GM21717 (cell line): ENCODE measurements around the gene RGL1.

Experiments
- ATAC-seq: cut with Tn5 transposase; IDR thresholded peaks from one replicate; pipeline ENCODE4 v1.9.1; 2021; ENCODE audit warnings: mild to moderate bottlenecking, moderate library complexity; ENCODE audit not compliant: unreplicated experiment

Gene RGL1

GRCh38 chr1:183885142-183885735 is 80.3 kb downstream of the RGL1 start:
- ATAC-seq = no peak

- no peak for ATAC-seq
Observed at GRCh38 chr1:183886083-183886828, 81.3 kb downstream of the RGL1 start.

DNA sequence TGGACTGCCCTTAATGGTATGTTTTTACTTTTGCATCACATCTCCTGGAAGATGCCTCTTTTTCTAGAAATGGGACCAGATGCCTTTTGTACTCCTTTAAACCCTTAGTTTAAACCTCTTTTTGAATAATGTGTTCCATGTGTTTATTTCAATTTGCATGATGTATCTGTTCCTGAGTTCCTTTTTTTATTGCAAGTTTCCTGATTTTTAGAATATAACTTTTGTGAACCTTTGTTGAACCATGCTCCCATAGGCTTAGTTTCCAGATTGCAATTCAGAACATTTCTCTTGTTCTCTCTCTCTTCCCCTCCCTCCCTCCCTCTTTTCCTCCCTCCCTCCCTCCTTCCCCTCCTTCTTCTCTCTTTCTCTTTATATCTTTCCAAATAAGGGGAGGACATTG is 81.9 kb downstream of the RGL1 start:
- ATAC-seq = no peak

GRCh38 chr1:183887826-183888819 is 83.2 kb downstream of the RGL1 start:
- ATAC-seq = no peak

- ATAC-seq = no peak
Observed at GRCh38 chr1:183889095-183889494, 84.2 kb downstream of the RGL1 start.

GRCh38 chr1:183891158-183891856 is 86.4 kb downstream of the RGL1 start:
- ATAC-seq = peak; percentile 96

- ATAC-seq = no peak
Observed at GRCh38 chr1:183892351-183892793, 87.5 kb downstream of the RGL1 start.

DNA sequence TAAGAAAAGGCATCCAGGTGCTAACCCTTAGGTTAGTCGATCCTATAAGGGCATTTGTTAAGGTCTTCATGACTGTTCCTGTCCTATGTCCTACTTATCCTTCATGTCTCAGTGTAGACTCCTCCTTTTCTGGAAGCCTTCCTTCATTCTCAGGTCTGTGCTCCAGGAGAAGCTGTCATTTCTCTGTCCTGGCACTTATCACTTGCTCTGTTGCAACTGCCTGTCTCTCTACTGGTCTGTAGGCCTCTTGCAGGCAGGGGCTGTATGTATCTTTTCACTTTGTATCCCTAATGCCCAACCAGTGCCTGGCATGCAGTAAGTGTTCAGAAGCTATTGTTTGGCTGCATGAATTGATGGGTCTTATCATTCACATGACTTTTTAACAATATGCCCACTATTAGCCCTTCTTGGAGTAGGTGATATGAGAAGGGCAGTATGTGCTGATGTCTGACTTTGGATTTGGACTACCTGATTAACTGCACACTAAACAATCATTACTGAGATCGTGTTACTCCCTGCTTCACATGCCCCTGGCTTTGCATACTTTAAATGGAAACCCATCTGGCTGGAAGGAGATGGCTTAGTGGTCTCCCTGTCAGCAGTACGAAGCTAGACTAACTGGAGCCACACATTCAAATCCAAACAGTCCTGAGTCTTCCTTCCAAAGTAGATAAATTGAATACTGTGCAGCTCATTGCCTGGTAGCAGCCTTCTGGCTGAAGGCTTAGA is 88.8 kb downstream of the RGL1 start:
- ATAC-seq = no peak

DNA sequence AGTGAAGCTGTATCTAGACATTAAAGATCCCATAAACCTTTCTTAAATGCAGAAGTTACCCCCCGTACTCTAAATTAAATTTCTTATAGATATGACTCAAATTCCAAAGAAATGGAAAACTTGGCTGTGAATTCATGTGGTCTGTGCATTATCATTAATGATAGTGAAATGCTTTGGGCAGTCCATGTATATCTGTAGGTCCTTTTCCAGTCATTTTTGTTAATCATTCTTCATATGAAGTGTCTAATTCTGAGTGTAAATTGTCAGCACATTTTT is 89.3 kb downstream of the RGL1 start:
- ATAC-seq = no peak

- no peak for ATAC-seq
Observed at GRCh38 chr1:183896466-183897048, 91.6 kb downstream of the RGL1 start.

DNA sequence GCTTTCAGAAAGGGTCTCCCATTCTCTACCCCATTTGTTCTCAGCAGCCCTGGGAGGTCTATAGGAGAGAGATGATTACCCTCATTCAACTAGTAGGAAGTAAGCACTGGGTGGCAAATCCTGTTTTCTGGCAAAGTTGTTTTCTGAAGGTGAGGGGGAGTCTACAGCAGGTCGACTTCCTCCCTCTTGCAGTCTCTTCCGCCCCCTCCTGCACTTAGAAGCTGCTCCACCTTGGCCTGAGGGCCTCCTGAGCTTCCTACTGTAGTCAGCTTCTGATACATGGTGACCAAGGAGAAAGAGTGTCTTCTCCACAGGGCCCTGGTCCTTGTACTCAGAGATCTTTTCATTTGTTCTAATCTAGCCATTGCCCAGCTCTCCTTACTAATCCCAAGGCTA is 93.1 kb downstream of the RGL1 start:
- no peak for ATAC-seq

DNA sequence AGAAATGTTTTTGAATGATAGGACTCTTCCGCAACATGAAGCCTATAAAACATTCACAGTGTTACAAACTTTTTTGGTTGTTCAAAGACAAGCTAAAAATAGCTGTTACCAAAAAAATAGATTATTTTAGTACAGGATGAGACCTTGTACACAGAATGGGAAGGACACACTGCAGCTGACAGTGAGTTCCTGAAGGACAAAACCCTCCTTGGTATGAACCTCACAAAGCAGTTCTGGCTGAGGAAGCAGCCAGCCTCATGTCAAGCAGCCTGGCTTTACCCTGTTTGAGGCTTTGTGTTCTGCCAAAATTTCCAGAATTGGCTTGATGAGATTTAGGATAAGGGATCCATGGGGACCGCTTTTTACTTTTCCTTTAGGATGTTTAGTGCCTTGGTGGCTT is 93.7 kb downstream of the RGL1 start:
- no peak for ATAC-seq

GRCh38 chr1:183901748-183902330 is 96.9 kb downstream of the RGL1 start:
- peak; percentile 32 for ATAC-seq

DNA sequence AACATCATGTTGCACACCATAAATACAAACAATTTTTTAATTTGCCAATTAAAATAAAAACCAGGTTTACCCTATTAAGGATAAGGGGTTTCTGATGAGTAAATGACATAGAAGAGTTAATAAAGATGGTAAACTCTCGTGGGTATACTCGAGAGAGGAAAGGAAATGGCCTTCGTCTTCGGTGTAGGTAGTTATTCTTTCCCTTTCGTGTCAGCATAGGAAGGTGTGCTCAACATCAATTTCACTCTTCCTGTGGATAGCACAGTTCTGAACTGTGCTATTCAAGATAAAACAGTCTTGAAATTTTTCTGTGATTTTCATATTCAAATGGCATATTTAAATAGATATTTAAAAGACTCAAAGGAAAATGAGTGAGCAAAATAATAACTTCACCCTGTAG is 98.2 kb downstream of the RGL1 start:
- no peak for ATAC-seq

DNA sequence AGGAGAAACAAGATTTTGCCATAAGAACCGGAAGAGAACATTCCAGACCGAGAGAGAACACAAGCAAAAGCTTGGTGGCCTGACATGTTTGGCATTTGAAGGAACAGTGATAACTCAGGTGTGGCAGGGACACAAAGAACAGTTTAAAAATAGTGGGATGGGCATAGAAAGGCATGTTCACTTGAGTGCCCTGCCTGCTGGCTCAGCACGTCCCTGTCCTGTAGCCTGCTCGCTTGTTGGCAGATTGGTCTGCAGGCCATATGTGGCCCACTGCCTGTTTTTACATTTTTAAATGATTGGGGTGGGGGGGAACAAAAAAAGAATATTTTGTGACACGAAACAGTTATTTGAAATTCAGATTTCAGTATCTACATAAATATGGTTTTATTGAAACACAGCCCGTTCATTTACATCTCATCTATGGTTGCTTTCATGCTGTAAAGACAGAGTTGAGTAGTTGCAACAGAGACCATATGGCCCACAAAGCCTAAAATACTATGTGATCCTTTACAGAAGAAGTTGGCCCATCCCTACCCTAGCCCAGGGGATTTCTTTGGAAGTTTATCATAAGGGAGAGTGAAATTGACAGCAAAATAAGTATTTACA is 100.7 kb downstream of the RGL1 start:
- no peak for ATAC-seq

DNA sequence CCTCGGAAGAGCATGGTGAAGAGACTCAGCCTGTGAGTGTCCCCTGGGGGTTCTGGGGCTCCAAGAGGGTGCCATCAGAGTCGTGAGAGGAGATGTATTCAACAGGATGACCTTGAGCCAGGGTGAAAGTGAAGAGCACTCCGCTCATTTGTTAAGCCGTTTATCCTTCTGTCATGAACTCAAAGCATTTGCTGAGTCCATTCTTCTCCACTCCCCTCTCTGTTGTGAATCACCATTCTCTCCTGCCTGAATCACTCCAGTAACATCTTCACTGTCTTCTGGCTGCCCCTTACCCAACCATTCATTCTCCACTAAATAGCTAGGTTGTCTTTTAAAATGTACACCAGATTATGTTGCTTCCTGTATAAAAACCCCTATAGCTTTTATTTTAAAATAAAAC is 102.2 kb downstream of the RGL1 start:
- ATAC-seq = no peak

DNA sequence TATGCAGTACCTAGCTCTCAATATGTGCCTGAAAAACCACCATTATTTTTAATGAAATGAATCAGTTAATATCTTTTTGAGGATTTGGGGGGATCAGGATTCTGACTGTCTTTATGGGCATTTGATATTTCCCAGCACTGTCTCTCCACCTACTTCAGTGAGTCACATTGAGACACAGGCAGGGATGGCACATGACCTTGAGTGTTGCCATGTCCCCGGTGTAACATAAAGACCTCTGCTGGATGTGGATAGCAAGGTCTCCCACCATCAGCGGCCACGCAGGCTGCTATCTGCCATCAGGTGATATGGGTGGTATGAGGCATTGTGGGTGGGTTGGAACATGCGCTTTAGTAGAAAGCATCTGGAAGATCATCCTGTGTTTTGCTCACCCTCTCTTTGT is 103.2 kb downstream of the RGL1 start:
- no peak for ATAC-seq

GRCh38 chr1:183909672-183910071 is 104.8 kb downstream of the RGL1 start:
- no peak for ATAC-seq

DNA sequence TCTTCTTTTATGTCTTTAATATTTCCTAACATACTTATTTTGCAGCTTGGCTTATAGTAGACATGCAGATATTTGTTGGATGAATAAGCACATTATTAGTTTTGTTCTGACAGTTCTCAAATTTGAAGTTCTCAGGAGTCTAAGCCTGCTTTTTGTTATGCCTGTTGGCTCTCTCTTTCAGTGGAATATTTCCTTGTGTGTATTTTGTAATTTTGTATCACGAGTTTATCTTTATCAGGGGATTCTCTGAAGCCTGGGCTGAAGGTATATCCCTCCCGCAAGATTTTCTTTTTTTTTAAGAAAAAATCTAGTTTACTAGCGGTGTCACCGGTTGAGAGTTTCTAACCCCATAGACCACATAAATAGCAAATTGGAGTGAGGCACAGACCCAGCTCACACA is 105.9 kb downstream of the RGL1 start:
- ATAC-seq = peak; percentile 36
